SHP77 (cell line): ENCODE measurements around the gene AGPAT4.
A peak's percentile ranks its signal among the peaks of the same experiment; 100 is the strongest.
"Not testable (repeated sequence)": the region's sequence is repeated elsewhere in the genome, so short reads cannot be mapped to it uniquely, and the experiment has no call there.

Source experiments
- DNase-seq, 2 experiments: peaks; one replicate each; lab custom pipeline; 2025; lab: John Stamatoyannopoulos, UW

Gene AGPAT4, protein sequence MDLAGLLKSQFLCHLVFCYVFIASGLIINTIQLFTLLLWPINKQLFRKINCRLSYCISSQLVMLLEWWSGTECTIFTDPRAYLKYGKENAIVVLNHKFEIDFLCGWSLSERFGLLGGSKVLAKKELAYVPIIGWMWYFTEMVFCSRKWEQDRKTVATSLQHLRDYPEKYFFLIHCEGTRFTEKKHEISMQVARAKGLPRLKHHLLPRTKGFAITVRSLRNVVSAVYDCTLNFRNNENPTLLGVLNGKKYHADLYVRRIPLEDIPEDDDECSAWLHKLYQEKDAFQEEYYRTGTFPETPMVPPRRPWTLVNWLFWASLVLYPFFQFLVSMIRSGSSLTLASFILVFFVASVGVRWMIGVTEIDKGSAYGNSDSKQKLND

DNA sequence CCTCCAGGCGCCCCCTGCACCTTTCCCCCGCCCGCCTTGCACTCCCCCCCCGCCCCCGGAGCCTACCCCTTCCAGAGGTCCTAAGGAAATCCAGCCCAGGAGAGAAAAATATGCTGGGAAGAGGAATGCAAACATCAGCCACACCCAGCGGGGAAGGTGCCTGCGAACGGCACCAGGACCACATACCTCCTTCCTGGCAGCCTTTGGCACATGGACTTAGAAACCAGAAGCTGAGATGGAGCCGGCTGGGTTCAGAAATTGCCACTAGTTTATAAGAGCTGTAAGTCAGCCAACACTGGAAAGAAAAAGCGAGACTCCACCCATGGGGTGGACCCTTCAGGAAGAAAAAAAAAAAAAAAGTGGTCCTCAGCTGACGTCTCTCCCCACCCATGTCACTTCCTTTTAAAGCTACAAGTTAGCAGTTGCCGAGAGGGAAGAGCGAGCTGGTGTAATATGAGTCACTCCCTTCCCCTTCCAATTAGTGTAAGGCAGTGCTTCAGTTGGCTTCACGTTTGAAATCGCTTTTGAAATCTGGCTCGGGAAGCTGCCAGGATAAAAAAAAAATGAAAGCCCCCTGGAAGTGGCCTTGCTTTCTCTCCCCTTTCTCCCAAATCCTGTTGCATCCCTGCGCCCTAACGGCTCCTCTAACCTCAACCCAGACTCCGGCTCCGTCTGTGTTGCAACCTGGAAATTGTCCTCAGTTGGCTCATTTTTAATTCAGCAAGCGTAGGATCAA, at the start of gene AGPAT4:
Gene AGPAT4 (minus strand): TSS at position 310 of the 736 bp plus-strand sequence. CDS start 41,848 bp downstream, outside the sequence.
- DNase-seq = peak; percentile 37 to 69

DNA sequence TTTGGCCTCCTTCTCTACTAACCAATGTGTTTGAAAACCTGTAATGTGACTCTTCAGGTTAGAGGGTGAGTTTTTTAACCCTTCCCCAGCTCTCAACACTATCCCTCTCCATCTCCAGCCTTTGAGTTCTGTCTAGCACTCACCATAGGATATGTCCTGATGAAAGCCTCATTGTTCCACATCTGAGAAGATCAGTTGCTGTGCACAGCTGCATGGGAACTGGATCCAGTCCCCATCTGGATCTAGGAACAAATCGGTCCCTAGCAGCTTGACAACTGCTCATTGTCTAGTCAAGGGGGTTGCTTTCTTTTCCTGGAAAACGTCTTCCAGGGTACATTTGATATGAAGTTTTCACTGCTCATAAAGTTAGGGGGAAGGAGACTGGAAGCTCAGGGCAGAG, 45.4 kb upstream of the AGPAT4 start:
- DNase-seq = no peak

DNA sequence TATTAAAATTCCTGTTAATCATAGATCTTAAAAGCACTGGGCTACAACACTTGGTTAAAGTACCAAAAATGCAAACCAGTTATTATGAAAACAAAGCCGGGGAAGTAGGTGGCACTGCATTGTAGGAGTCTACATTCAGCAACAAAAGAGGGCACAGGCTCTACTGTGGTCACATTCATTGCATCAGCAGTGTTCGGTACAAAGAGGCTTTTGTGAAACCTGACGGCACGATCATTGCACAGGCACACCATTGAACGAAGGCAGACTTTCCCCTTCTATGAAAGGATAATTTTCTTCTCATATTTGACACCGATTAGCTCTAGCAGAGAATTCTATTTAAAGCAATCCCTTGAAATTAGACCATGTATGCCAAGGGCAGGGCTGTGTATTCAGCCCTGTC, 44.6 kb upstream of the AGPAT4 start:
- DNase-seq = no peak

DNA sequence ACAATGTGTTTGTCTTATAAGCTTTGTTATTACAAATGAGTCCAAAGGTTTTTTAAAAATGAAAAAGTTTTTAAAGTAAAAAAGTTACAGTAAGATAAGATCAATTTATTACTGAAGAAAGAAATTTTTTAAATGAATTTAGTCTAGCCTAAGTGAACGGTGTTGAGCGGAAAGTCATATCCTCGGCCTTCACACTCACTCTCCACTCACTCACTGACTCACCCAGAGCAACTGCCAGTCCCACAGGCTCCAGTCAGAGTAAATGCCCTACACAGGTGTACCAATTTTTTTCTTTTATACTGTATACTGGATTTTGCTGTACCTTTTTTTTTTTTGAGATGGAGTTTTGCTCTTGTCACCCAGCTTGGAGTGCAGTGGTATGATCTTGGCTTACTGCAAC, 42.7 kb upstream of the AGPAT4 start:
- DNase-seq = no peak

DNA sequence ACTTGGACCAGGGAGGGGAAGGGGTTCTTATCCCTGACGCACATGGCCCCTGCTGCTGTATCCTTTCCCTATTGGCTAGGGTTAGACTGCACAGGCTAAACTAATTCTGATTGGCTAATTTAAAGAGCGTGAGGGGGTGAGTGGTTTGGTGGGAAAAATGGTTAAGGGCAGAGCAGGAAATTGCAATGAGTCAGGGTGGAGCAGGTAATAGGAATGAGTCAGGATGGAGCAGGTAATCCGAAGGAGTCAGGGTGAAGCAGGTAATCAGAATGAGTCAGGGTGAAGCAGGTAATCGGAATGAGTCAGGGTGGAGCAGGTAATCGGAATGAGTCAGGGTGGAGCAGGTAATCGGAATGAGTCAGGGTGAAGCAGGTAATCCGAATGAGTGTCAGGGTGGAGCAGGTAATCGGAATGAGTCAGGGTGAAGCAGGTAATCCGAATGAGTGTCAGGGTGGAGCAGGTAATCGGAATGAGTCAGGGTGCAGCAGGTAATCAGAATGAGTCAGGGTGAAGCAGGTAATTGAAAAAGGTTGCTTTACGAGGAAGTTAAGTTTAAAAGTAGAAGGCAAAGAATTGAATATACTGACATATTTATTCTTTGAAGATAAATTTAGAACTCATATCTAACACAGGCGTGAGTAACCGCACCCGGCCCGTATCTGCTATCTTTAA, 41.5 kb upstream of the AGPAT4 start:
- DNase-seq = not testable (repeated sequence)

DNA sequence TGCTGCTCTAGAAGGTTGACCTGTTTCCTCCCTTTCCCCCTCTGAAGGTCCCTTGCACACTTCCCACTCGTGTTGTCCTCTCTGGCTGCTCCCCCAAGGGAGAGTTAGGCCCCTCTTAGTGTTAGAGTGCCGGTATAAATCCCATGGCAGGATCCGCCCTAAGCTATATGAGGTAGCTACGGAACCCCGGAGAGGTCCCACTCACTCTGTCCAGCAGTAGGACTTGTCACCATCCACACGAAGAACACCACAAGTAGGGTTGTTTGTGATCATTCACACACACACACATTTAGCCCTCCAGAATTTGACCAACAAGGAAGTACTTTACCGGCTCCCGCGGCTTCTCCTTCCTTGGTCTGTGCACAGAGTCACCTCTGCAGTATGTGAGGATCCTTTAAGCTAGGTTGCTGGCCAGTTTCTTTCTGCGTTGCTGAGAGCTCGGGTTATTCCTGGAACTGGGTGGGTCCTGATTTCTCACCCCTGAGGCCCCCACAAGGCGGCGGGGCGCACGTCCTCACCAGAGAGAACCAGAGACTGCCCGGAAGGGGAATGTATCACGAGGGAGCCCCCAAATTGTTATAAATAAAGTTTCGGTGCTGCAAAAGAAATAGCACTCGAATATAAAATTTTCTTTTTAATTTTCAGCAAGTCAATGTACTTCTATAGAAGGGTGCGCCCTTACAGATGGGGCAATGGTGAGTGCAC, 40.8 kb upstream of the AGPAT4 start:
- DNase-seq = not testable (repeated sequence)

DNA sequence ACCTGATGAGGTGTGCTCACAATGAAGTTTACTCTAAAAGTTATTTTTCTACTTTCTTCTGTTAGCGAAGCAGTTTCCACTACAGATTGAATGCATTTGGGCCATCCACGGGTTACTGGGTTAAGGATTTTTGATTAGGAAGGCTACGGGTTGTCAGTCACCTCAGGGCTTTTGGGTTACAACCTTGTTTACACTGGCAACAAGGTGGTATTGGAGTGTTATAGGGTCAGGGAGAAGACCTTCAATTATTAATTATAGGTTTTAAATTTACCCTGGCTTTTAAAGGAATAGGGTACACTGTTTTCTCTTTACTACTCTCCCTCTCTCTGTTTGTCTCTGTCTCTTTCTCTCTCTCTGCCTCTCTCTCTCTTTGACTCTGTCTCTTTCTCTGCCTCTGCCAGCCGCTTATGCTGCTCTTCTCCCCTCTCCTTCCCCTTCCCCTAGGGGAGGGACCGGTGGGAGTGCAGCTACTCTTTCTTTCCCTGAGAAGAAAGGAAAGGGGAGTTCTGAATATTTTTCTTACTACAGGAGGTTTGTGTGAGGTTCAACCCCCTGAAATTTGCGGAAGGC, 40.2 kb upstream of the AGPAT4 start:
- no peak for DNase-seq

DNA sequence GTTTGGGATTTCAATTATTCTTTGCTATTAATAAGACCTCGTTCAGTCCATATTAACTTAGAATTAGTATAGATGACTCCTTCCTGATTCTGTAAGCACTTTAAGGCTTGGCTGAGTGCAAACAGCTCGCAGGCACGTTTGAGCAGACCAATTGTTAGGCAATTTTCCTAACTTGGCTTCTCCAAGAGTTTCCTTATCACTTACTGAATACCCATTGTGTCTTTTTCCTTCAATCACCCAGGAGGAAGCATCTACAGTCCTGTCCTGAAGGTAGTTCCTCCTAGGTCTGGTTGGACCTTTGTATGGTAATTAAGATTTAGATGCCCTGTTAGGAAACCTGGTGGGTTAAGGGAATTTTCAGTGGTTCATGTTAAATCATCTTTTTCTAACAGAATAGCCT, 39.6 kb upstream of the AGPAT4 start:
- DNase-seq = not testable (repeated sequence)

DNA sequence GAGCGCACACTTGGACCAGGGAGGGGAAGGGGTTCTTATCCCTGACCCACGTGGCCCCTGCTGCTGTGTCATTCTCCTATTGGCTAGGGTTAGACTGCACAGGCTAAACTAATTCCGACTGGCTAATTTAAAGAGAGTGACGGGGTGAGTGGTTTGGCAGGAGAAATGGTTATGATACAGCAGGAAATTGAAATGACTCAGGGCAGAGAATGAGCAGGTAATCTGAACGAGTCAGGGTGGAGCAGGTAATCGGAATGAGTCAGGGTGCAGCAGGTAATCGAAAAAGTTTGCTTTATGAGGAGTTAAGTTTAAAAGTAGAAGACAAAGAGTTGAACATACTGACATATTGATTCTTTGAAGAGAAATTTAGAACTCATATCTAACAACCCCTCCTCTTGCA, 35.9 kb upstream of the AGPAT4 start:
- not testable (repeated sequence) for DNase-seq

DNA sequence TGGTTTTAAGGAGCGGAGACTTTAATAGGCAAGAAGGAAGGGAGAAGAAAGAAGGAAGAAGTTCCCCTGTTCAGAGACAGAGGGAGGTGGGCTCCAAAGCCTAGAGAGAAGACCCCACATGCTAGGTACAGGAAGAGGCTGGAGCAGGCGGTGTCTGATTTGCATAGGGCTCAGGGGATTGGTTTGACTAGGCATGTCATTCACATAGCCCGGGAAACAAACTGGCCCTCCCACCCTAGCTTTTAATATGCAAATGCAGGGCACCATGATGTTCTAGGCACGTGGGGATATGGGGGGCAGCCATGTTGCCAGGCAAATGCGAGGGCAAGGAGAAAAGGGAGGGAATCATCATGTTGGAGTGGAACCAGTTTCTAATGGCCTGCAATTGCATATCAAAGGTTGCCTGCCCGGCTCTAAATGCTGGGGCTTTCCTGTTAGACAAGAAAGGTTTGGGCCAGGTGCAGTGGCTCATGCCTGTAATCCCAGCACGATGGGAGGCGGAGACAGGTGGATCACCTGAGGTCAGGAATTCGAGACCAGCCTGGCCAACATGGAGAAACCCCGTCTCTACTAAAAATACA, 34.3 kb upstream of the AGPAT4 start:
- DNase-seq = no peak

DNA sequence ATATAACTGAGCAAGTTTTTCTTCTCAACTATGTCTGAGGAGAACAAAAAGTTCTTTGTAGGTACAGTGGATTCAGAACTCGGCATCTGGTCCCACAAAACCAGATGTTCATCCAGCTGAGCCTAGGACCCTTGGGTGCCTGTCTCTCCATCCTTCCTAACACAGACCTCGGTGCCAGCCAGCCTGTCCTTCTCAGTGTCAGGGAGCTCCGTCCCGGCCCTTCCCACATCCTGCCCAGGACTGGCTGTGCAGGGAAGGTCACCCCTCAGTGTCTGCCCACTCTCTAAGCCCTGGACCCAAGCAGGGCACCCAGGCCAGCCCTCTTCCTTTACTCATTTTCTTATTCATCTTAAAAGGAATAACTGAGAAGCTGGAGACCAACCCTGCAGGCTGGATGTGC, 32.0 kb upstream of the AGPAT4 start:
- no peak for DNase-seq

DNA sequence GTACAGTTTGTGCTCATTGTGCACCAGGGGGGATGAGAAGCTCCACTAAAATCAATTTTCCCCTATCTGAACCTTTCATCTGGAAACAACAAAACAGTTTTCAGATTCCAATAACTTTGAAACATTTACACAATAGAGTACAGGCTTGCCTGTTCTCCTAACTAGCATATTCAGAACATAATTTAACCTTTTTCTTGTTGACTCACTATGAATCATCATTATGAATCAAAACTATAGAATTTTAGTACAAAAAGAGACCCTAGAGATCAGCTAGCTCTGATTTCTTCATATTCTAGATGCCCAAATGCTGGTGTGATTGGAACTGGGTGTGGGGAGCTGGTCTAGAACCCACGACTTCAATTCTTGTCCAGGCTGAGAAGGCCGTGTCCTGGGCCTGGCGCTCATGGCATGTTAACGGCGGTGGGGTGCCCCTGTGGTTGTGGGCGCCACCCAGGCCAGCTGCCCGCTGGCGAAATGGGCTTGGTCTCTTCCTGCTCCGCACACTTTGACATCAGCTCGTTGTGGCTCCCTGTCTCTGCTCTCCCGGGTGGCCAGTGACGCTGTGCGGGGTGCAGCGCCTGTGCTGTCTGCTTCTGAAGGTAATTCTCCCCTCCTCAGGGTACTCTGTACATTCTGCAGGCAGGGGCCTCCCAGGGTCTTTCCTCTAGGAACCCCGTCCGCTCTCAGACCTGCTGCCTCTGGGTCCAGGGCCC, 29.9 kb upstream of the AGPAT4 start:
- DNase-seq = no peak

DNA sequence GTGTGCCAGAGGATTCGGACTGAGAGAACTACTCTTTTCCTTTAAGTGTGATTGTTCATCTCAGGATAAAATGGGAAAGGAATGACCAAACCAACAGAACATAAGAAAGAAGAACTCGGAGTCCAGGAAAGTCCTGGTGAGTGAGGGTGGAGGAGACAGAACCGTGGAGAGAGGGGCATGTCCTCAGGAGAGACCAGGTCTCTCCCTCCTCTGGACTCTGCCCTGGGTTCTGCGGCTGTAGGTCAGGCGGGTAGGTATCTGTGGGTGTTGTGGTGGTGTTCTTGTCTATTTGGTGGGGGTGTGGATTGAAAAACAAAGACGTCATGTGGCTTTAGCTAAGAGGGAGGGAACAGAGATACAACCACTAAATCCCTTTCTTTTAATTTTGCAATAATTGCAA, 29.1 kb upstream of the AGPAT4 start:
- DNase-seq = no peak

DNA sequence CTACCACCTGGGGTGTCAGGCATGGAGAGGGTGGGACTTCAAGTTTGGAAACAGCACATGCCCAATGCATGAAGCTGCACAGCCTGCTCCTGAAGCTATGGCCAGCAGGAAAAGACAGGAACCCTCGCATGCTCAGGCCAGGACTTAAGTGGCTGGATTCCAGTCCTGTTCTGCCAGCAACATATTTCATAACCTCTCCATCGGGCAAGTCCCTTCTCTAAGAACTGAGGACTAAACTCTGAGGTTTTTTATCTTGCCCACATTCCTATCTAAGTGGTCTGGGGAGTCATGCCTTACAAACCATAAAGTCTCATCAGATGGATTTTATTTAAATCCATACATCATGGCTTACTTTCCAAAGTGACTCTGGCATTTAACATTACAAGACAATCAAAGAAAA, 27.5 kb upstream of the AGPAT4 start:
- no peak for DNase-seq

DNA sequence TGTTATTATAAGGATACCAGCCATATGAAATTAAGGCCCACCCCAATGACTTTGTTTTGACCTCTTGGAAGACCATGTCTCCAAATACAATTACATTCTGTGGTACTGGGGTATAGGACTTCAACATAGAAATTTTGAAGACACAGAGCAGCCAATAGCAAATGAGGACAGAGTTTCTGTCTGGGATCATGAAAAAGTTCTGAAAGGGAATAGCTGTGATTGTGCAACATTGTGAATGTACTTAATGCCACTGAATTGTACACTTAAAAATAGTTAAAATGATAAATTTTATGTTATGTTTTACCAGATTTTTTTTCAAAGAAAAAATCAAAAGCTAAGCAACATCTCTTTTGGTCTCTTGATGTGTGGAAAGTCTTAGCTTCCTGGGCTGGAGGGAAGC, 27.0 kb upstream of the AGPAT4 start:
- no peak for DNase-seq

DNA sequence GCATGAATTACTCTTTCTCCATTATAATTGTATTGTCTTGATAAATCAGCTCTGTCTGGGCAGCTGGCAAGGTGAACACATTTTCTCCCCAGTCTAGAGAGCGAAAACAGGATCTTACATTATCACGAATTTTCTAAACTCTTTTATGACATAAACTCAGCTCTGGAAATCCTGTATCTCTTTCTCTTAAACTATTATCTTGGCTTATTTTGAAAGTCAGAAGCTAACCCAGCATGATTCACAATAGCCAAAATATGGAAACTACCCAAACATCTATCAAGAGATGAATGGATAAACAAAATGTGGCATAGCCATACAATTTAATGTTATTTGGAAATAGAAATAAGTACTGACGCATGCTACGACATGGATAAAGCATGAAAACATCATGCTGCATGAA, 25.9 kb upstream of the AGPAT4 start:
- DNase-seq = no peak

DNA sequence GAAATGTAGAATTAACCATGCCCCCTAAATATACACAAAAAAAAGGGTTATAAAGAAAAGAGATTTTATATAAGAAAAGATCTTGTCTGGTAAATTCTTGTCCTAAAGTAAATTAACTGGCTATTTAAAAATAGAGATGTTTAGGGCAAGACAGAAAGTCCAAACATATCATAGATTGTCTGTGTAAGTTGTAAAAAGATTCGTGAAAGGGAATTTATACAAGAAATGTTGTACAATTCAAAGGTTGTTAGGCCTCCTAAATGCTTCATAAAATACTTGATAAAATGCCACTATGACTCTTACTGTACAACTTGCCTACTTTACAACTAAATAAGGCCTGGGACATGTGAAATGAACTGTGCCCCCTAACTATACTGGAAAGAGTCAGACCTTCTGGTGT, 21.9 kb upstream of the AGPAT4 start:
- no peak for DNase-seq

DNA sequence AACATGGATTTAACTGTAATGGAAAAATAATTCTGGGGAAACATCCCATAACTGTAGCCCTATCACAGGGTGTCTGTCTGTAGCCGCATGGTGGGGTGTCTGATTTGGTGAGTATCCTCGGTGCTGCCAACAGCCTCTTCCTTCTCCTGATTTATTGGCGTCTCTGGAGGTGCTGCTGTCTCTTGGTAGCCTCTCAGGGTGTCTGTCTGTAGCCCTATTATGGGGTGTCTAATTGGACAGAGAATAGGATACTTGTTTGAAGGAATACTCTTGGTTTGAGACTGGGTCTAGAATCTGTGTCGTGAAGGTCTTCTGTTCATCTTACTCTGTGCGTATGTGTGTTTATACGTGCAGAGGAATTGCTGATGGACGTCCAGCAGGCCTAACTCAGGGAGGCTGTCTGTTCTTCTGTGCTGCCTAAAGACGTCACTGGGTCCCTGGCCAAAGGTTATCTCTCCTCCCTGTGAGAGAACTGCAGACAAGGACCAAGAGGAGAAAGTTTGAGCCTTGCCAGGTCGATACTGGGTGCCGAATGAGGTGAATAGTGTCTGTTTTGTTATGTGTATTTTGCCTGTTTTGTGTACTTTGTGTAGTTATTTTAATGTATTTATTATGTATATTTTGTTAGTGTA, 18.9 kb upstream of the AGPAT4 start:
- DNase-seq = no peak

DNA sequence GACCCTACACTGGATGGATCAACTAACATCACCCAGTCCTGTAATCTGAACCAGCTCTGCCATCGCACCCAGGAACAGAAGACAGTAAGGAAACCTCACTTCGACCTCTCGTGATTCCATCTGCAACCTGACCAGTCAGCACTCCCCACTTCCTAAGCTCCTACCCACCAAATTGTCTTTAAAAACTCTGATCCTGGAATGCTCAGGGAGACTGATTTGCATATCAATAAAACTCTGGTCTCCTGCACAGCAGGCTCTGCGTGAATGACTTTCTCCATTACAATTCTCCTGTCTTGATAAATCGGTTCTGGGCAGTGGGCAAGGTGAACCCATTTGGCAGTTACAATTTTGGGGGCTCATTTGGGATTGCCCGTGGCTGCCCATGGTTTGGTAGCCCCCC, 18.3 kb upstream of the AGPAT4 start:
- DNase-seq = no peak

DNA sequence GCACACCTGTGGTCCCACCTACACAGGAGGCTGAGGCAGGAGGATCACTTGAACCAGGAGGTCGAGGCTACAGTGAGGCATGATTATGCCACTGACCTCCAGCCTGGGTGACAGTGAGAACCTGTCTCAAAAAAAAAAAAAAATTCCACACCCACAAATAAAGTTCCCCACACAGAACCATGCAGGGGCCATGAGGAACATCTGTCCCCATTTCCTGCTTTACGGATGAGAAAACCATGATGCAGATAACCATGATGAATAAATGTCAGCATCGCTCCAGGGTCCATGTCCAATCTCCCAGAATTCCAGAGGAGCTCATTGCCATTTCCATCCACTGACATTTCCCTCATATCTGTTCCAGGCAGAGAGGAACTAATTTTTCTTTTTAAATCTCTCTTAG, 16.9 kb upstream of the AGPAT4 start:
- DNase-seq = no peak
